Skin of body (tissue), 2 donors: ENCODE data around the gene MAGEC2. TPM values are rescaled to one million over a fixed set of nuclear protein-coding genes. Genes with fewer than 3 reads are reported as not detected.

ENCODE experiments used
- DNase-seq: peaks from one replicate; lab custom pipeline; 2025; lab: John Stamatoyannopoulos, UW
- total RNA-seq: library from RNA; depleted of rRNA; stranded (reverse); fragments of >200 nt; gene quantifications from one replicate; pipeline ENCODE4 v1.2.3, GENCODE V29; 2014

The MAGEC2 gene, protein sequence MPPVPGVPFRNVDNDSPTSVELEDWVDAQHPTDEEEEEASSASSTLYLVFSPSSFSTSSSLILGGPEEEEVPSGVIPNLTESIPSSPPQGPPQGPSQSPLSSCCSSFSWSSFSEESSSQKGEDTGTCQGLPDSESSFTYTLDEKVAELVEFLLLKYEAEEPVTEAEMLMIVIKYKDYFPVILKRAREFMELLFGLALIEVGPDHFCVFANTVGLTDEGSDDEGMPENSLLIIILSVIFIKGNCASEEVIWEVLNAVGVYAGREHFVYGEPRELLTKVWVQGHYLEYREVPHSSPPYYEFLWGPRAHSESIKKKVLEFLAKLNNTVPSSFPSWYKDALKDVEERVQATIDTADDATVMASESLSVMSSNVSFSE
- not detected for total RNA-seq

DNA sequence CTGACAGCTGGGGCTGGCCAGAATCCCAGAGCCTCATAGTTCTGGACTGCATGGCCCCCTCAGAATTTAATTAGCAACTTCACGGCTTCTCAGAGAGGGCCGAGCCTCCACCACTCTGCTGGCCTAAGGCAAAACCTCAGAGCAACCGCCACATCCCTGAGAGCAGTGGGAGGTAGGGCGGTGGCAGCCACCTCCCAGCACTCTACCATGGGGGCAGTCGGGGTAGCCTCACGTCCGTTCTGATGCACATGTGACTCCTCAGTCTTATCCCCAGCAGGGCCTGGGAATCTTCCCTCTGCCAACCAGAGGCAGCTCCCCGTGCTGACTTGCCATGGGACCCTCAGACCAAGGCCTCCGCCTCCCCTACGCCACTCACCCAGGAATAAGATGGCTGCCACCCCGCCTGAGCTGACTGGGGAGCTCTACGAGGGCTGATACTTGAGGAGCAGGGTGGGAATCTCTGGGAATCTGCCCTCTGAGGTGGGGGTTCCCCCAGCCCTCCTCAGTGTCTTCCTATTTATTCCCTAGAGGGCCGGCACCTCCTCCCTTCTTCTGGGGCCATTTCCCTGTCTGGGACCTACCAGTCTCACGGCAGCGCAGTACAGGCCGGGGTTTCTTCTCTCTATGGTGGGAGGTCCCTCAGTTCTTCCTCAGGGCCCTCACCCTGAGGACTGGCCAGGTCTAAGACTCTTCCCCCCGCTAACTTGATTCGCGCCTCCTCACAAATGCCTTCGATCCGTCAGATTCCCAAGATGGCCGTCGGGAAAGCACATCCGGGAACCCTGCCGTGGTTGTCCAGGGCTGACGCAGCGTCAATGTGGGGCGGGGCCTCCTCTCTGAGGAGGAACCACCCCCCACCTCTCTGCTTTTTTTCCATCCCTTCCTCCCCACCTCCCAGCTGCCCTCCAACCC is at the start of gene MAGEC2:
TSS of gene MAGEC2 (minus strand) at position 769 of the 912 bp plus-strand sequence. CDS start 1,303 bp downstream, outside the sequence.
- no peak for DNase-seq

DNA sequence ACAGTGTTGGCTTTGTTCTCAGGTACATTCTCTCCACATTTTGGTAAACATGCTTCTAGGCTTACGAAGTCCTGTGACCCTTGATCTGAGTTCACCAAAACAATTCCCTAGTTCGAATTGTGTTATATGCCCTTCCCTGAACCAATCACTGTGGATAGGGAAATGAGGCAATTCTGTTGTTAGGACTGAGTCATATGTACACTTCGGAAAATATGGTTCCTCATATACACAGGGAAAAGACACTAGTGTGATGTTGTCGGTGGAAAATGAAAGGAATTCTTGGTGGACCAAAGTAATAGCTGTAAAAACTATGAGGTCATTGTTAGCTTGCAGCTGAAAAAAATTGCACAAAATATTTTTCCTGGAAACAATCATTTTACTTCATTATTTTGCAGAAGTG is 46.6 kb upstream of the MAGEC2 start:
- no peak for DNase-seq

DNA sequence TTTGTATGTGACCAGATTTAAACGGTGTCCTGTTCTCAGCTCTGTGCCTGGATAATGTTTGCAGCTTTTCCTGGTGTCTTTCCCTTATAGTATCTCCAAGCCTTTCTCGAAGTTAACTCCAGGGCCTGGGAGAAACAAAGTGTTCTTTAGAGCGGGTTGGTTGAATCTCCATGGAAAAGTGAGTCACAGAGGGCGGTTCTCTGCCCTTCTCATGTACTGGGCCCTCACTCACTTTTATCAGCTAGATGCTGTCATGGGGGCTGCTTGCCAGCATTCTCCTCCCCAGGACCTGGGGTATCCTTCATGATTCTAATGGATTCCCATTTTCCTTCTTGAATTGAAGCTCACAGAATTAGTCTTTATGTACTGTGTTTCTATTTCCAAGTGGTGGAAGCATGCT is 46.1 kb upstream of the MAGEC2 start:
- no peak for DNase-seq

DNA sequence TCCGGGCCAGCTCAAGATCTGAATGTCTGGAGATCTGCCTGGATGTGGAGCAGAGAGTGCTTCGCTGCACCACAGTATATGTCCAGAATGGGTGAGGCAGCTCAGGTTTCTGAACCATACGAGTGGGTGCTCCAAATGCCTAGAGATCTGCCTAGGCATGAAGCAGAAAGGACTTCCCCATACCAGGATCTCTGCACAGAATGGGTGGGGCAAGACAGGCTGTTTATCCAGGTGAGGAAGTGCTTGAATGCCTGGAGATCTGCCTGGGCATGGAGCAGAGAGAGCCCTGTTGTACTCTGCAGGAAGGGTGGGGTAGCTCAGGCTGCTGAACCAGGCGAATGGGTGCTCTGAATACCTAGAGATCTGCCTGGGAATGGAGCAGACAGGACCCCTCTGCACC is 45.4 kb upstream of the MAGEC2 start:
- no peak for DNase-seq

DNA sequence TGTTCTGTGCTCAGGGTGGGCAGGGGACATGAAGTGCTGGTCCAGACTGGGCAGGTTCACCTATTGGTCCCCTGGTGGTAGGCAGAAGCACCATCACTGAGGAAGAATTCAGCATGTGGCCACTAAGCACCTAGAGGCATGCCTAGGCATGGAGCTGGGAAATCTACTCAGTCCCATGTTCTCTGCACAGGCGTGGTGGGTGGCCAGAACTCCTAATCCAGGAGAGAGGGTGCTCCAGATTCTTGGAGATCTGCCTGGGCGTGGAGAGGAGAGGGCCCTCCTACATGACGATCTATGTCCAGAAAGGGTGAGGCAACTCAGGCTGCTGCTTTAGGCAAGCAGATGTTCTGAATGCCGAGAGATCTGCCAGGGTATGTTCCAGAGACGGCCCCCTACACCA is 44.6 kb upstream of the MAGEC2 start:
- DNase-seq = no peak

DNA sequence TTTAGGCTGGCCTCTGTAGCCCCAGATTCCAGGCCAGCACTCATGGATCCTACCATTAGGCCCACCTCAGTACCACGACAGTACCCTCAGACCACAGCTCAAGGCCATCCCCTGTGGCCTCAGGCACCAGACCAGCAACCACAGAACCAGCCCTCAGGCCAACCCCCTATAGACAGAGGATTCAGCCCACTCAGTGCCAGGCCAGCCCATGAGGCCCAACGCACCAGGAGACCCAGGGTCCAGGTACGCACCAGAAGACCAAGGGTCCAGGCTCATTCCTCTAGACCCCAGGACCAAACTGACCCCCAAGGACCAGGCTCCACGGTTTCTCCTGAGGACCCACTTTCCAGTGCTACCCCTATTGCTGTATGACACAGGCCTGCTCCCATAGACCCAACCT is 39.5 kb upstream of the MAGEC2 start:
- no peak for DNase-seq

DNA sequence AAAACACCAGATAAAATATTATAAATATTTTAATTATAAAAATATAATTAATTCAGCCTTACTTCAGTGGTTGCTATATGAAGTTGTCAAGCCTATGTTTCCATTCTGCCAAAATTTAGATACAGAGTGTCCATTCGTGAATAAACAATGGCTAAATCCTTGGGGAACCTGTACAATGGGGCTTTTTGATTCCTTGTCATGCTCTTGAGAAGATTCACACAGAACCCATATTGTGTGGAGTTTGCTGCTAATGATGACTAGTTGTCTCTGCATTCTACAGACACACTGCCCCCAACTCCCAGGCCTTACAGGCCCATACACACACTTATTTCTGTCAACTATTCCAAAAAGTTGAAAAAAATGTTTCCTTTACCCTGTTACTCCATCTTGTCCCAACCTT is 33.4 kb upstream of the MAGEC2 start:
- no peak for DNase-seq

DNA sequence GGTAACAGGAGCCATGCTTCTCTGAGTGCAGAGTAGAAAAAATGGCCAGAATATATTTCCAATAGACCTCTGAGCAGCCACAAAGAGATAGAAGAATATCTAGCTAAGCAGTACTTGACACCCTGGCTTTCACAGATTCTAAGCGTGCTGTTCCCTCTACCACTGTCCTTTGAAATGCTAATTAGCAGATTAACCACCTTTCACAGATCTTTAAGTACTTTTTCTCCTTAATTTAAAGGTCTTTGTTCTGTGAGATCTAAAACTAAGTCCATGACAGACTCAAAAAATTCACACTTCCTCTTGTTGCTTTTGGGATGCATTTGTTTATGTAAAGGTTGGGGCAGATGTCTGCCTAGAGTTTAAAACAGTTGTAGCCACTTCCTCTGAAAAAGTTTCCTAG is 28.3 kb upstream of the MAGEC2 start:
- DNase-seq = no peak

DNA sequence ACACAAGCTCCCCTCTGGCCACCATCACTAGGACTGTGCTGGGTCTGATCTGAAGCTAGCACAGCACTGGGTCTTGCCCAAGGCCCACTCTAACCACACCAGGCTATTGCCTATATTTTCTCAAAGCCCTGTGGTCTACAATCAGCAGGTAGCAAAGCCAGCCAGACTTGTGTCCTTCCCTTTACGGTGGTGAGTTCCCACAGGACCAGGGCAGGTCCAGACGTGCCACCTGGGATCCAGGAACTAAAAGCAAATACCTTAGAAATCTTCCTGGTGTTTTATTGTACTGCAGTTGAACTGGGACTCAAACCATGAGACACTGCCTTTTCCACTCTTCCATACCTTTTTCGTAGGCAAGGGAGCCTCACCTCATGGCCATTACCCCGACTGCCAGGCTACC is 9.0 kb upstream of the MAGEC2 start:
- no peak for DNase-seq

DNA sequence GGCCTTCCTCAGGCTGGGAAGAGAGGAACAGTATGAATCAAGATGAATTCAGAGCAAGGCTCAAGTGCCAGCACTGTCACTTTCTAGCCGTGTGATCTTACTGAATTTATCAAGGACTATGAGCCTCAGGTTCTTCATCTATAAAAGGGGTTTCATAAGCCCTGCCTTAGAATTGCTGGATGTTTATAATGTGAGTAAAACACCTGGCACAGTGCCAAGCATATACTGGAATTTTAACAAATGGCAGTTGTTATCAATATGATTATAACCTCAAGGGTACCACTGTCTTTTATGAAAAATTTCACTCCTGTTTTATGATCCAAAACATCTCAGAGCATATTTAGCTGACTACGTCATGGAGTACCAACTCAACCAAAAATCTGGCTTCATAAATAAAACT is 4.0 kb downstream of the MAGEC2 start:
- DNase-seq = no peak

DNA sequence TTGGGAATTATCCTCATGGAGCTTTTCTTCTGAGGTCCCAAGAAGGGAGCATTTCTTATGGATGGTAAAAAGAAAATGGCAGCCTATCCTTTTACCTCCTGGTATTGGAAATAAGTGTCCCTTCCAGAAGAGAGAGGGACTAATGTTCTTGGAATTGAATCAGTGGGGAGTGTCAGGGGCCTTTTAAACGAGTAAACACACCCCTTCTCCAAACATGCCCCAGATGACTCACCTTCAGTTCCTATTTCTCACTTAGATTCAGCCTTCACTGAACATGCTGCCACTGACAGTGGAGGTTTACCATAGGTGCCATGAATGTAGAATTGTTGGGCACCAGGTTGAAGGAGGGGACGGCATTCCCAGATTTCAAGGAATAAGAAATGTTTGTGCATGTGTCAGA is 19.0 kb downstream of the MAGEC2 start:
- DNase-seq = no peak

DNA sequence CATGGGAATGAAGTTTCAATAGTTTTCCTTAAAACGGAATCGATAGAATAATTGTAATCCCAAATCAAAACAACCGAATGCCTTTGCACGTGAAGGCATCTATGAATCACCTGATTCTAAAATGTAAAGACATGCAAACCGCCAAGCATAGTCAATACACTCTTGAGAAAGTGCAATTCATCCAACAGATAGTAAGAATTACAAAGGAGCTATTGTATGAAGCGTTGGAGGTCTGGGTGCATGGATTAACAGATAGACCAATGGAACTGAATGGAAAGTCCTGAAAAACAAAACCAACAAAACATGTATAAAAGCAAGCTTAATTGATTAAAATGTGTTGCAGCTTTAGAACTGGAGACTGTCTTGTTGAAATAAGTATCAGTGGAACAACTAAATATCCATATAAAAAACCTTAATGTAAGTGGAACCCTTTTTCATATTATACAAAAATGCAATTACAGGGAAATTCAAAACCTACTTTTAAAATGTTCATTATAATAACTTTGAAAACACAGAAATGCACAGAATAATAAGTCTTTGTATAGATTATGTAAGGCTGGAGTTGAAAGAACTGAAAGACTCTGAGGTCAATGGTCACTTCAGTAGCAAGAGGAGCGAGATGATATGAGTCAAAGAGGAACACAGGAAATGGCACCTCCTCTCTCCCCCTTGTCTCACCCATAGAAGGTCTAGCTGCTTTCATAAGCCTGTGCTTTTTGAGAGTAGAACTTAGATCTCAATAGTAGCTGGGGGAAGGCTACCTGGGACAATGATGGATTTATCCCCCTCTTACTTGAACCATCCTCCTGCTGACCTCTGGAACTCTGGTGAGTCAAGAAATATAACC is 20.1 kb downstream of the MAGEC2 start:
- DNase-seq = no peak

DNA sequence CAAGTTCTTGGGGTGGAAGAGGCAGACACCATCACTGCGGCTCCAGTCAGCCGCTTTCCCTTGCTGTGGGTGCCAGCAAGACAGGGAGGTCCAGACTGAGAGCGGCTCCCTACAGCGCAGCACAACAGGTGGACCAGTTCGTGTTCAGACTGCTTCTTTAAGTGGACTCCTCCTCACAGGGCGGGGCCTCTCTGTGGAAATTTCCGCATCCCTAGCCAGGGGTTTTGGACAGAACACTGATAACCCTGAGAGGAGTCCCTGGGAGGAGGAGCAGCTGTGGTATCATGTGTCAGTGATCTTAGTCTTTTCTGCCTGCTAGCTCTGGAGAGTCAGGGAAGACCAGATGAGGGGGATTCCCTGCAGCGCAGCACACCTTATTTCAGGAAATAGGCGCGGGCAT is 48.5 kb downstream of the MAGEC2 start:
- no peak for DNase-seq
